Effector memory CD8-positive, alpha-beta T cell (primary cell): Measurements from ENCODE around the gene COX4I1.

ENCODE experiments used
- ATAC-seq: fragments of 150-1000 bp; cut with Tn5 transposase; replicated peaks from 2 replicates; pipeline ENCODE4 v1.10.0; 2021; ENCODE audit warnings: mild to moderate bottlenecking, moderate library complexity
- DNase-seq, 3 experiments: peaks; one replicate each; pipeline ENCODE4 v3.0.0; 2021
- H3K27ac Mint-ChIP-seq, 2 donors: one replicate each; pipeline ENCODE4 v1.8.0; 2022; ENCODE audit warnings: mild to moderate bottlenecking in 2 of 2, mixed read lengths in 2 of 2, moderate library complexity in 2 of 2
- H3K27me3 Mint-ChIP-seq, 2 donors: one replicate each; pipeline ENCODE4 v1.8.0; 2022; ENCODE audit warnings: mixed read lengths in 2 of 2
- H3K36me3 Mint-ChIP-seq: one replicate; pipeline ENCODE4 v1.8.0; 2022; ENCODE audit warnings: mild to moderate bottlenecking, moderate library complexity, mixed read lengths; ENCODE audit not compliant: insufficient read depth
- H3K4me1 Mint-ChIP-seq, 2 donors: one replicate each; pipeline ENCODE4 v1.8.0; 2022; ENCODE audit warnings: low read depth in 2 of 2, mixed read lengths in 2 of 2
- H3K4me3 Mint-ChIP-seq, 2 donors: one replicate each; pipeline ENCODE4 v1.8.0; 2022; ENCODE audit warnings: mild to moderate bottlenecking in 2 of 2, mixed read lengths in 2 of 2, moderate library complexity in 2 of 2
- H3K9me3 Mint-ChIP-seq, 2 donors: one replicate each; pipeline ENCODE4 v1.8.0; 2022; ENCODE audit warnings: mixed read lengths in 2 of 2

The COX4I1 gene

DNA sequence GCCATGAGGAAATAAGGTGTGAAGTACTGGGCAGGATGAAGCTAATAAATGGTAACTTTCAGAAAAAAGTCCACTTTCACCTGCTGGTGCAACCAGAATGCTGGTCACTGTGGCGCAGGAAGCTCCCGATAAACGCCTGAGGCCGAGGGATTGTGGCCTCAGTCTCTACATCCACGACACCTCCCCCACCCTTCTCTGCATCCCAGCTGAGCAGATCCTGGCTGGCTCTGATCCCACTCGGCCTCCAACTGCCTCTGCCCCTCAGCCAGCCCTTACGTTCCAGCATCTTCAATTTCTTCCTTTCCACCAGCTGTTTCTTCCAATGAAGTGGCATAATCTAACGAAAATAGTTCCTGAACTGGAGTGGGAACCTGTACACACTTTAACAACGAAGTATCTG is 49.5 kb downstream of the COX4I1 start:
- no peaks in the 10 kb centered on the region for H3K36me3 Mint-ChIP-seq
- no peak overlapping the region for H3K4me3 Mint-ChIP-seq
- peaks cover 4 to 13% of the 10 kb centered on the region in 2 donors for H3K4me1 Mint-ChIP-seq
- ATAC-seq (no peak), DNase-seq (no peak)
- no peak overlapping the region for H3K27ac Mint-ChIP-seq
- peaks cover 18 to 36% of the 10 kb centered on the region in 2 donors for H3K27me3 Mint-ChIP-seq
- no peaks in the 10 kb centered on the region for H3K9me3 Mint-ChIP-seq

DNA sequence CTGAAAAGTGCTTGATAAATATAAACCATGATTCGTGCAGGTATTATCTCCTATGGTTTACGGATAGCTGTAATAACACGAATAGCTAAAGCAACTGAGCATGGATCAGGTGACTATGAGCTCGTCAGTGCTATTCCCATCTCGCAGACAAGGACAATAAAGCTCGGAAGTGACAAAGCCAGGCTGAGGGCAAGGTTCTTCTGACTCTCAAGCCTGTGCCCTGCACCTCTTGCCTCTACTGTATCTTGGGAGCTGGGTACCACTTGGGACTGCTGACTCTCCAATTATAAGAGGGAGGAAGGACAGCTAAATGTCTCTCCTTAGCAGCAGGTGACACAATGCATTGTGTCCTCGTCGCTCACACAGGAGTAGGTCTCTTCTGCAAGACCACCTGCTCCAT is 49.9 kb downstream of the COX4I1 start:
- Mint-ChIP-seq H3K4me3 (no peak overlapping the region), H3K9me3 (no peaks in the 10 kb centered on the region), H3K4me1 (peaks cover 4 to 13% of the 10 kb centered on the region in 2 donors), H3K27ac (no peak overlapping the region), H3K36me3 (no peaks in the 10 kb centered on the region), H3K27me3 (peaks cover 18 to 33% of the 10 kb centered on the region in 2 donors)
- DNase-seq (no peak), ATAC-seq (no peak)

DNA sequence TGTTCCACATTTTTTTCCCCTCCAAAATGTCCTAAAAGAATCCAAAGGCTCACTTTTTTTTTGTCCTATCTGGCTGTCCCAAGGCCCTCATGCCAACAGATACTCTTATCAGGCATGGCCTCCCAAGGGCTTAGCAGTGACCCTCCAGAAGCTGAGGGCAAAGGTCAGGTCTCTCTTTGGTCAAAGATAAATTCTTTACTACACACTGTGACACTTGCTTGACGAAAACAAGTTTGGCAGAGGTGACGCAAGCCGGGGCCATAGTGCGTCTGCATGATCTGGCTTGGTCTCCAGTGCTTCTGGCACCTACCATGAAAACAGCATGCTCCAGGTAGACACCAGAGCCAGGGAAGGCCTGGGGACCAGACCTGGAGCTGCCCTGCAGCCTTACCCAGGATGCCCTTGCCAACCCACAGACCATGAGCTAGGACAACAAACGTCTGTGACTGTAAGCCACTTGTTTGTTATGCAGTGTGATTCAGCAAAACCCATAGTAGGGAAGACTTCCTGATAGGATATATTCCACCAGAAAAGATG is 50.9 kb downstream of the COX4I1 start:
- DNase-seq (no peak), ATAC-seq (no peak)
- H3K27ac Mint-ChIP-seq: no peak overlapping the region
- no peak overlapping the region for H3K4me3 Mint-ChIP-seq
- no peaks in the 10 kb centered on the region for H3K9me3 Mint-ChIP-seq
- peaks cover 0 to 7% of the 10 kb centered on the region in 2 donors for H3K4me1 Mint-ChIP-seq
- H3K36me3 Mint-ChIP-seq: no peaks in the 10 kb centered on the region
- H3K27me3 Mint-ChIP-seq: peaks cover 11 to 23% of the 10 kb centered on the region in 2 donors

DNA sequence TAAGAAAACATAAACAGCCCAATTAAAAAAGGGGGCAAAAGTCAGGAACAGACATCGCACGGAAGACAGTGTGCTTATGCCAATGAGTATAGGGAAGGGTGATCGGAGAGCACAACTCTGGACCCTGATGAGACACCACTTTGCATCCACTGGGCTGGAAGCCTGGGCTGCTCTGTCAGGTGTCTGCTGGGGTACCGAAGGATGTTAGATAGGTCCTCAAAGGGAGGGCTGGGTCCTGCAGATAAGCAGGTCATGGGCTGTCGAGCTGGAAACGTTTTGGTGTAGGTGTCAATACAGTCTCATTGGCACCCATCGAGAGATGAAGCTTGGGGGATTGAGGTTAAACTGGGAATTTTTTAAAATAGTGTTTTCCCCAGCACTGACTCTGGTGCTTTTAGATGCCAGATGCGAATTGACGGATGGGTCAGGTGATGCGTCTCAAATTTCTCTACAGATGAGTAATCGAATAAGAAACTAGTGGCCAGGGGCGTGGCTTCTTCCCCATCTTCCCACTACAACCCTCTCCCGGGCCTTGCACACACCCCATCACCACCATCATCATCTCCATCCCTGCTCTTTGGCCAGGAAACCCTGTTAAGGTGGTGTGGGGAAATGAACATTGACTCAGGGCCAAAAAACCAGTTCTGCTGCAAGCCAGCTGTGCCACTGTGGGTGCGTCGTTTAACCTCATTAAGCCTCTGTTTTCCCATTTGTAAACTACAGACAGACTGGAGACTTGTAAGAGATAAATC is 51.7 kb downstream of the COX4I1 start:
- H3K27me3 Mint-ChIP-seq: peaks cover 15 to 24% of the 10 kb centered on the region in 2 donors
- H3K4me3 Mint-ChIP-seq: no peak overlapping the region
- H3K36me3 Mint-ChIP-seq: no peaks in the 10 kb centered on the region
- no peak overlapping the region for H3K27ac Mint-ChIP-seq
- no peaks in the 10 kb centered on the region for H3K9me3 Mint-ChIP-seq
- no peak for ATAC-seq
- no peak for DNase-seq
- peaks cover 0 to 7% of the 10 kb centered on the region in 2 donors for H3K4me1 Mint-ChIP-seq

DNA sequence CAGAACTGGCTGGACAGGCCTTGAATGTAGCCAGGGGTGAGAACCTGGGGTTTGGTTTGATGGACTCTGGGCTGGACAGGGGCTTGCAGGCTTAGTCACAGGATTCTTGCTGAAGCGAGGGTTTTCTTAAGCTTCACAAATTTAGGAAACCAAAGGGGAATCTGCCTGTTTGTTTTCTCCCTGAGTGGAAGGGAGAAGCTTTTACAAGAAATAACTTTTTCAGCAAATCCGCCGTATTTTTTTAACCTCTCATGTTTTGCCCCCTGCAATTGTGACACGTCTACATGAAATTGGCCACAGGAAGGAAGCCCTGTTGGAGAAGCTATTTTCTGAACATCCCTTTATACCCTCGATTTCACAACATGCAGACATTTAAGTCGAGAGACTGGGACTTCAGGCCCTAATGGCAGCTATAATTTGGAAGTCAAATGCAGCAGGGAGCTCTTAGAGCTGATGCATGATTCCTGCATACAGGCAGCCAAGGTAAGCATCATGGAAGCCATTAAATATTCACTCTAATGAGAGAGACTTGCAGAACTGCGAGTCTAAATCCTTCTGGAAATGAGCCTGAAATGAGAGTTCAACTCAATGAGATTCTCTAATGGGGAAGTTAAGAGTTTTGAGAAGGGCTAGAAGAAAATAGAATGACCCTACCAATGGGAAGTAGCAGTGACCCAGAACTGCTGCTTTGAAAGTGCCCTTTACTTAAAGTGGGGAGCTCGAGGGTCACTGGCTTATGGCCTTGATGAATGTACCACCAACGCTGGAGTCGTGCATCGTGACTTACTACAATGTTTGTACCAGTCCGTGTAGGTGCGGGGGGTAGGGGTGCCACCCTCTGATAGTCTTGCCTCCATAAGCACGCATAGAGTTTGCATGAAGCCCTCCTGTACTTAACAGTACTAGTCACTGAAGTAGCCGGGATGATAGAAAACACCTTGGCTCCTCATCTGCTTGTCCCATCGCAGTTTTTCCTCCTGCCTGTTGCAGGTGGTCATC is 54.4 kb downstream of the COX4I1 start:
- H3K9me3 Mint-ChIP-seq: no peaks in the 10 kb centered on the region
- H3K4me1 Mint-ChIP-seq: no peaks in the 10 kb centered on the region
- H3K36me3 Mint-ChIP-seq: no peaks in the 10 kb centered on the region
- no peak overlapping the region for H3K4me3 Mint-ChIP-seq
- peaks cover 11 to 24% of the 10 kb centered on the region in 2 donors for H3K27me3 Mint-ChIP-seq
- no peak for DNase-seq
- ATAC-seq: no peak
- no peak overlapping the region for H3K27ac Mint-ChIP-seq

DNA sequence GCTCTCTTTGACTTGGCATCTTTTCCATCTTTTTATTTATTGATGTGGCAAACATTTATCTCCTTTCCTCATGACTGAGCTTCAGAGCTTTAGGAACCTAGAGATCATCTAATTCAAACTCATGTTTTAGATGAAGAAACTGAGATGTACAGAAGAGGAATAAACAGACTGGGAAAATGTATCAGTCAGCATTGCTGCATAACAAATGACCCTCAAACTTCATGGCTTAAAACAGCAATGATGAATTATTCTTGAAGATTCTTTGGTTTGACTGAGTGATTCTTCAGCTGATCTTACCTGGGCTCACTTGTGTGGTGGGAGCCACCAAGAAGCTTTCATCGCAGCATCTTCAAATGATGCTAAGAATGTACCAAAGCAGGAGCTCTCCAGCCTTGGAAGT is 55.4 kb downstream of the COX4I1 start:
- no peaks in the 10 kb centered on the region for H3K9me3 Mint-ChIP-seq
- no peak for ATAC-seq
- no peak for DNase-seq
- H3K4me3 Mint-ChIP-seq: no peak overlapping the region
- H3K4me1 Mint-ChIP-seq: peaks cover 0 to 3% of the 10 kb centered on the region in 2 donors
- H3K27me3 Mint-ChIP-seq: peaks cover 18 to 34% of the 10 kb centered on the region in 2 donors
- H3K27ac Mint-ChIP-seq: no peak overlapping the region
- H3K36me3 Mint-ChIP-seq: no peaks in the 10 kb centered on the region

DNA sequence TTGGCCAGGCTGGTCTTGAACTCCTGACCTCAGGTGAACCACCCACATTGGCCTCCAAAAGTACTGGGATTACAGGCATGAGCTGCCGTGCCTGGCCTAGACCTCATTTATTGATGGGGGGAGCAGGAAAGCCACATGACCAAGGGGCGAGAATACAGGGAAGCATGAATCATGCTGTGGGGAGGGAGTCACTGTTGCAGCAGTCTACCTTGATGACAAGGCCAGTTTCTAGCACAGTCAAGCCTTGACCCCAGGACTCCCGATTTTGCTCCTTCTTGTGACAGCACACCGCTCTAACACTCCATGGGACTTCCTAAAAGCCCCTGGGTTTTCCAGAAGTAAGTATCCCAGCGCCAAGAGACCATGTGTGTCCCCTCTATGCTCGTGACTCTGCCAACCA is 56.6 kb downstream of the COX4I1 start:
- ATAC-seq: no peak
- Mint-ChIP-seq H3K27me3 (peaks cover 18 to 35% of the 10 kb centered on the region in 2 donors), H3K9me3 (no peaks in the 10 kb centered on the region), H3K4me3 (no peak overlapping the region), H3K36me3 (peaks cover under 1% of the 10 kb centered on the region), H3K4me1 (peaks cover 0 to 3% of the 10 kb centered on the region in 2 donors), H3K27ac (no peak overlapping the region)
- DNase-seq: no peak

DNA sequence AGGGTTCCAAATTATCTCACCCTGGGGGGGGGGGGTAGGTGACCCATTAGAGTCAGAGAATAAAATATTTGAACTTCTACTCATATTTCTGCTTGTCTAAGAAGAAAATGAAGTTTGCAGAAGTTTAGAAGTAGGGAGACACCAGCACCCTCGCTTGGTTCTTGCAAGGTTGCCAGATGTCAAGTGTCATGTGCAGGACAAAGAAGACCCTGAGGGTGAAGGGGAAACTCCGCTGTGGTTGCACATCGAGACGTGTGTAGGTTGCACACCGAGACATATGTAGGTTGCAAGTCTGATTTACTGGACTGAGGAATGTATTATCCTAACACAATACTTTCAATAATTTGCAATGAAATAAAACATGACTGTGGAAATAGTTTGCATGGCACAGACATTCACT is 57.1 kb downstream of the COX4I1 start:
- Mint-ChIP-seq H3K4me3 (no peak overlapping the region), H3K9me3 (no peaks in the 10 kb centered on the region), H3K27ac (no peak overlapping the region), H3K4me1 (peaks cover 0 to 3% of the 10 kb centered on the region in 2 donors), H3K27me3 (peaks cover 18 to 35% of the 10 kb centered on the region in 2 donors), H3K36me3 (peaks cover 3% of the 10 kb centered on the region)
- DNase-seq (no peak), ATAC-seq (no peak)
